ENCODE results near the gene CHI3L2.

Gene CHI3L2

DNA sequence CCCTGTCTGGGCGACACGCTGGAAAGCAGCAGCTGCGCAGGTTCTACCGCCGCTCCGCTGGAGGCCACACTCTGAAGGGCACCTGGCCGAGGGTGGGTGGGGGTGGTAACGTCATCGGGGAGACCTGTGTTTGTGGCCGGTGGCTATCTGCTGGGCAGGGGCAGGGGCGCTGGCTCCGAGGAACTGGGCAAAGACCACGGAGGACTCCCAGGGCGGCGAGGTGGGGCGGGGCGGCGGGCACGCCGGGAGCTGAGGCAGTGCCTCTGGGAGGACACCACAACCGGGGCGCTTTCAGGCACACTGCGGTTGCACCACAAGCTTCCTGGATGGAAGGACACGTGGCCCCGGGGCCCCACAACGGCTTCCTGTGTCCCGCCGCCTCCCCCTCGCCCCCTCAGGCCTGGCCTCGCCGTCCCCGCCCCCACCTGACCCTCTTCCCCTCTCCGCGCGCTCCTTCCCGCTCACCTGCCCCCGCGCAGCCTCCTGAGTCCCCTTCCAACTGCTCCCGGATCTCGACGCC lies 23.8 kb upstream of the CHI3L2 start:
- Histone ChIP-seq H3K4me3 (ENCODE audit: low read length) (peak overlapping the region; percentile 77), H3K9ac (ENCODE audit: low read length) (peak overlapping the region; percentile 76), H3K27me3 (replicated peaks; ENCODE audit: control insufficient read depth, insufficient read depth, low read length) (no peaks in the 10 kb centered on the region), H3K9me3 (ENCODE audit: control insufficient read depth, low read length) (no peaks in the 10 kb centered on the region), H3K4me1 (ENCODE audit: control insufficient read depth, insufficient read depth, low read length) (peaks cover 24% of the 10 kb centered on the region), H3K36me3 (ENCODE audit: control insufficient read depth, insufficient read depth, low read length, severe bottlenecking) (no peaks in the 10 kb centered on the region)
- DNase-seq (ENCODE audit: low read depth) = peak; percentile 45

DNA sequence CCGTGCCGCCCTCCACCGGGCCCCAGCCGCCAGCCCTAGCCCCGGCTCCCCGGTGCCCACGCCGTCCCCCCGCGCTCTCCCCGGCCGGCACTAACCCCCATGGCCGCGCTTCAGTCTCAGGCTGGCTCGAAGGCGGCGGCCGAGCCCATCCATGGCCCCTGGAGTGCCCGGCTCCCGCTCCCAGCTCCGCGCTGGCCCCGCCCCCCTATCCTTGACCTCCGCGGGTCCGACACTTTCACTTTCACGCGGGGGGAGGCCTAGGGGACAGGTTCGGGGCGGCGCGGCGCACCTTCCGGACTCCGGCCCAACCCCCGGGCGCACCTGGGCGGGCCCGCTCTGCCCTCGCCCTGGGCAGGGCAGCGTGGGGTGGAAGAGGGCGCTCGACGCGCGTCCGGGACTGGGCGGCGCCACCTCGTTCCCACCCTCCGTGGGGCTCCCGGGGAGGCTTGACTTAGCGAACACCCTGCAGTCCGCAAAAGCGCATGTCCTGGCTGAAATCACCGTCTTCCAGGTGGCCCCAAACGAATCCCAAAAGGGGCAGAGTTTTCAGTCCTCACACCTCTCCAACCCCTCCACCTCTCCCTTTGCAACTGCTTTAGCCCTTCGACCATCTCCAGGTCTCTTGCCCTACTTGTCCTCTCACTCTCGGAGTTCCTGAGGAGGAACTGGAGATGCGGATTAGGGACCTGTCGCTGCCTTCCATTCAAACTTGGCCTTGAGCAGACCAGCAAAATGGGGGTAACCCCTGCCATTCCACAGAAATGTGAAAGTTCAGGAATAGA lies 23.1 kb upstream of the CHI3L2 start:
- Histone ChIP-seq H3K9ac (ENCODE audit: low read length) (peak overlapping the region; percentile 76), H3K27me3 (replicated peaks; ENCODE audit: control insufficient read depth, insufficient read depth, low read length) (no peaks in the 10 kb centered on the region), H3K4me1 (ENCODE audit: control insufficient read depth, insufficient read depth, low read length) (peaks cover 24% of the 10 kb centered on the region), H3K4me3 (ENCODE audit: low read length) (peak overlapping the region; percentile 77), H3K36me3 (ENCODE audit: control insufficient read depth, insufficient read depth, low read length, severe bottlenecking) (no peaks in the 10 kb centered on the region), H3K9me3 (ENCODE audit: control insufficient read depth, low read length) (no peaks in the 10 kb centered on the region)
- peak; percentile 45 for DNase-seq (ENCODE audit: low read depth)

GRCh38 chr1:111204983-111205713 lies 22.4 kb upstream of the CHI3L2 start:
- no peaks in the 10 kb centered on the region for H3K9me3 ChIP-seq (ENCODE audit: control insufficient read depth, low read length)
- H3K4me1 ChIP-seq (ENCODE audit: control insufficient read depth, insufficient read depth, low read length) = peaks cover 24% of the 10 kb centered on the region
- H3K9ac ChIP-seq (ENCODE audit: low read length) = no peak overlapping the region
- peak overlapping the region; percentile 77 for H3K4me3 ChIP-seq (ENCODE audit: low read length)
- no peak for DNase-seq (ENCODE audit: low read depth)
- no peaks in the 10 kb centered on the region for H3K27me3 ChIP-seq (replicated peaks; ENCODE audit: control insufficient read depth, insufficient read depth, low read length)
- H3K36me3 ChIP-seq (ENCODE audit: control insufficient read depth, insufficient read depth, low read length, severe bottlenecking) = no peaks in the 10 kb centered on the region

GRCh38 chr1:111205714-111206050 lies 21.8 kb upstream of the CHI3L2 start:
- Histone ChIP-seq H3K9me3 (ENCODE audit: control insufficient read depth, low read length) (no peaks in the 10 kb centered on the region), H3K4me1 (ENCODE audit: control insufficient read depth, insufficient read depth, low read length) (peaks cover 24% of the 10 kb centered on the region), H3K27me3 (replicated peaks; ENCODE audit: control insufficient read depth, insufficient read depth, low read length) (no peaks in the 10 kb centered on the region), H3K4me3 (ENCODE audit: low read length) (no peak overlapping the region), H3K9ac (ENCODE audit: low read length) (no peak overlapping the region), H3K36me3 (ENCODE audit: control insufficient read depth, insufficient read depth, low read length, severe bottlenecking) (no peaks in the 10 kb centered on the region)
- DNase-seq (ENCODE audit: low read depth) = peak; percentile 37

DNA sequence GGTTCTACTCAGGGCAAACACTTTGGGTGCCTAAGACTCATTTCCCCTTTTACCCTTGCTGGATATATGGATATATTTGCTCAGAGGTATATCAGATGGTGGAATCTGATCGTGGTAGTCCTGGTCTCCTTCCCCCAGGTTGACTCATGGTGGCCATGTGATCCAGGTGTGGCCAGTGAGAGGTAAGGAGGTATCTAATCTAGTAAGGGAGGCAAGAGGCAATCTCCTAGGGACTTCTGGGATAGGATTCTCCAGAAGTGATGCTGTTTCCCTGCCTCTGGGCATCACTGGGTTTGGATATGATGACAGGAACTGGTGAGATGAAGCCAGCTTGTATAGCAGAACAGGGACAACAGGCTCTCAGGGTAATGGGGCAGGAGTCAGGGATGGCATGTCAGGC lies 18.6 kb upstream of the CHI3L2 start:
- no peaks in the 10 kb centered on the region for H3K9me3 ChIP-seq (ENCODE audit: control insufficient read depth, low read length)
- no peaks in the 10 kb centered on the region for H3K36me3 ChIP-seq (ENCODE audit: control insufficient read depth, insufficient read depth, low read length, severe bottlenecking)
- DNase-seq (ENCODE audit: low read depth) = no peak

GRCh38 chr1:111209622-111210021 lies 17.9 kb upstream of the CHI3L2 start:
- Histone ChIP-seq H3K27me3 (replicated peaks; ENCODE audit: control insufficient read depth, insufficient read depth, low read length) (no peaks in the 10 kb centered on the region), H3K9ac (ENCODE audit: low read length) (no peak overlapping the region), H3K36me3 (ENCODE audit: control insufficient read depth, insufficient read depth, low read length, severe bottlenecking) (no peaks in the 10 kb centered on the region), H3K9me3 (ENCODE audit: control insufficient read depth, low read length) (no peaks in the 10 kb centered on the region), H3K4me3 (ENCODE audit: low read length) (no peak overlapping the region), H3K4me1 (ENCODE audit: control insufficient read depth, insufficient read depth, low read length) (peaks cover 20% of the 10 kb centered on the region)
- no peak for DNase-seq (ENCODE audit: low read depth)

More for the DNA sequence above, 18.6 kb upstream of the CHI3L2 start:
- Histone ChIP-seq H3K4me3 (ENCODE audit: low read length) (no peak overlapping the region), H3K27me3 (replicated peaks; ENCODE audit: control insufficient read depth, insufficient read depth, low read length) (no peaks in the 10 kb centered on the region), H3K9ac (ENCODE audit: low read length) (no peak overlapping the region), H3K4me1 (ENCODE audit: control insufficient read depth, insufficient read depth, low read length) (peaks cover 22% of the 10 kb centered on the region)

- Histone ChIP-seq H3K36me3 (ENCODE audit: control insufficient read depth, insufficient read depth, low read length, severe bottlenecking) (no peaks in the 10 kb centered on the region), H3K9ac (ENCODE audit: low read length) (no peak overlapping the region), H3K4me1 (ENCODE audit: control insufficient read depth, insufficient read depth, low read length) (peaks cover 17% of the 10 kb centered on the region), H3K27me3 (replicated peaks; ENCODE audit: control insufficient read depth, insufficient read depth, low read length) (no peaks in the 10 kb centered on the region), H3K9me3 (ENCODE audit: control insufficient read depth, low read length) (no peaks in the 10 kb centered on the region), H3K4me3 (ENCODE audit: low read length) (no peak overlapping the region)
- no peak for DNase-seq (ENCODE audit: low read depth)
Observed at GRCh38 chr1:111211921-111212320, 15.6 kb upstream of the CHI3L2 start.

DNA sequence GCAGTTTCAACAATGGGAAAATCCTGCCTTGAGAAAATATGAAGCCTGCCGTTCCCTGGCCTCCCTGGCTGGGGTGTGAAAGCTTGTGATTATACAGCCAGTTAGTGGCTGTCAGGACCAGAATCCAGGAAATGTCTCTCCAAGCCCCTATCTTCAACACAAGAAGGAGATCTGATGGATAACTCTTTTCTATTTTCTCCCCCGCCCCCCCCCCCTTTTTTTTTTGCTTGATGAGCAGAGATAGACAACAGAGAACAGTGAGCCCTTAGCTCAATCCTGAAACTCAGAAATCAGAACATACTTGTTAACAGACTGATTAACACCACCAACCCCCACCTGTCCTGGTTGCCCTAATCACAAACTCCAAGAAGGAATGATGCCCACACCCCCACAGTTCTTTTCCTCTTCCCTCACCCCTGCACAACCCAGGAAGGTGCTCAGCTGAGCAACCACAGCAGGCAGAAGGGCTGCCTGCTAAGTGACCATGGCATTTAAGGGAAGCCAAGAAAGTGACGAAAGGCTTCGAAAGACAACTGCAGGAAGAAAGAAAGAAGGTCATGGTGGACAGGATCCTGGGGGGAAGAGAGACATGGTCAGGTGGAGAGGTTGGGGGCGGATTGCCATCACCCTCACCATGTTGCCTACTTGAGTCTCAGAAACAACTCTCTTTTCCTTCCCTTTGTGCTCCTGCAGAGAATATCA lies 14.7 kb upstream of the CHI3L2 start:
- Histone ChIP-seq H3K9ac (ENCODE audit: low read length) (no peak overlapping the region), H3K4me1 (ENCODE audit: control insufficient read depth, insufficient read depth, low read length) (peaks cover 17% of the 10 kb centered on the region), H3K9me3 (ENCODE audit: control insufficient read depth, low read length) (no peaks in the 10 kb centered on the region), H3K36me3 (ENCODE audit: control insufficient read depth, insufficient read depth, low read length, severe bottlenecking) (no peaks in the 10 kb centered on the region), H3K27me3 (replicated peaks; ENCODE audit: control insufficient read depth, insufficient read depth, low read length) (no peaks in the 10 kb centered on the region), H3K4me3 (ENCODE audit: low read length) (no peak overlapping the region)
- no peak for DNase-seq (ENCODE audit: low read depth)

DNA sequence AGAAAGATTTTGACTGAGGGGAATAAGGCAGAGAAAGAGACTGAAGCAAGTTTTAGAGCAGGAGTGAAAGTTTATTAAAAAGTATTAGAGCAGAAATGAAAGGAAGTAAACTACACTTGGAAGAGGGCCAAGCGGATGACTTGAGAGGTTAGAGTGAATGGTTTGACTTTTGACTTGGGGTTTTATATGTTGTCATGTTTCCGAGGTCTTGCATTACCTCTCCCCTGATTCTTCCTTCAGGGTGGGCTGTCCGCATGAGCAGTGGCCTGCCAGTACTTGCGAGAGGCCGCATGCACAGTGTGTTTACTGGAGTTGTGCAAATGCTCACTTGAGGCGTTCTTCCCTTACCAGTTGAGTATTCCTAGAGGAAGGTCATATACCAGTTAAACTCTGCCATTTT lies 14.1 kb upstream of the CHI3L2 start:
- Histone ChIP-seq H3K4me1 (ENCODE audit: control insufficient read depth, insufficient read depth, low read length) (peaks cover 17% of the 10 kb centered on the region), H3K4me3 (ENCODE audit: low read length) (no peak overlapping the region), H3K9me3 (ENCODE audit: control insufficient read depth, low read length) (no peaks in the 10 kb centered on the region), H3K36me3 (ENCODE audit: control insufficient read depth, insufficient read depth, low read length, severe bottlenecking) (no peaks in the 10 kb centered on the region), H3K9ac (ENCODE audit: low read length) (no peak overlapping the region), H3K27me3 (replicated peaks; ENCODE audit: control insufficient read depth, insufficient read depth, low read length) (no peaks in the 10 kb centered on the region)
- DNase-seq (ENCODE audit: low read depth) = no peak

GRCh38 chr1:111214074-111214801 lies 13.3 kb upstream of the CHI3L2 start:
- no peak for DNase-seq (ENCODE audit: low read depth)
- Histone ChIP-seq H3K4me1 (ENCODE audit: control insufficient read depth, insufficient read depth, low read length) (peaks cover 17% of the 10 kb centered on the region), H3K4me3 (ENCODE audit: low read length) (no peak overlapping the region), H3K27me3 (replicated peaks; ENCODE audit: control insufficient read depth, insufficient read depth, low read length) (no peaks in the 10 kb centered on the region), H3K36me3 (ENCODE audit: control insufficient read depth, insufficient read depth, low read length, severe bottlenecking) (no peaks in the 10 kb centered on the region), H3K9me3 (ENCODE audit: control insufficient read depth, low read length) (no peaks in the 10 kb centered on the region), H3K9ac (ENCODE audit: low read length) (no peak overlapping the region)

GRCh38 chr1:111214884-111215283 lies 12.6 kb upstream of the CHI3L2 start:
- H3K36me3 ChIP-seq (ENCODE audit: control insufficient read depth, insufficient read depth, low read length, severe bottlenecking) = no peaks in the 10 kb centered on the region
- peaks cover 17% of the 10 kb centered on the region for H3K4me1 ChIP-seq (ENCODE audit: control insufficient read depth, insufficient read depth, low read length)
- no peaks in the 10 kb centered on the region for H3K27me3 ChIP-seq (replicated peaks; ENCODE audit: control insufficient read depth, insufficient read depth, low read length)
- H3K9ac ChIP-seq (ENCODE audit: low read length) = no peak overlapping the region
- H3K4me3 ChIP-seq (ENCODE audit: low read length) = no peak overlapping the region
- H3K9me3 ChIP-seq (ENCODE audit: control insufficient read depth, low read length) = no peaks in the 10 kb centered on the region
- no peak for DNase-seq (ENCODE audit: low read depth)
